ENCODE measurements around the gene PNPLA6. TPM values are rescaled to one million over a fixed set of nuclear protein-coding genes. Genes with fewer than 3 reads are reported as not detected.

The PNPLA6 gene
- total and polyA plus RNA-seq, 2 experiments from 2014 or later, result 66.6 to 135 TPM

GRCh38 chr19:7542556-7543348, 7.2 kb downstream of the PNPLA6 start:
- H3K27me3 ChIP-seq (ENCODE audit: insufficient read depth), result no peaks in the 10 kb centered on the region

More at GRCh38 chr19:7542556-7543348, 7.2 kb downstream of the PNPLA6 start:
- Histone ChIP-seq H2AFZ (no peak overlapping the region), H3K9me2 (ENCODE audit: insufficient read depth) (no peaks in the 10 kb centered on the region), H3K4me2 (no peak overlapping the region), H3K27ac (ENCODE audit: low read depth) (no peak overlapping the region), H3K4me3 (no peak overlapping the region), H3K36me3 (ENCODE audit: insufficient read depth) (no peaks in the 10 kb centered on the region; the same call in 1 of the 2 replicates), H3F3A (replicated peaks; ENCODE audit: low read depth) (no peaks in the 10 kb centered on the region), H3K4me1 (ENCODE audit: insufficient read depth) (no peaks in the 10 kb centered on the region), H3K79me2 (replicated peaks; ENCODE audit: insufficient read depth) (no peaks in the 10 kb centered on the region), H4K20me1 (replicated peaks; ENCODE audit: insufficient read depth) (no peaks in the 10 kb centered on the region)
- H3K36me3 Mint-ChIP-seq (ENCODE audit: low read depth), result peaks cover 12% of the 10 kb centered on the region
- ATAC-seq (no peak), DNase-seq (ENCODE audit: low spot score) (no peak)
- H3K27ac Mint-ChIP-seq, result no peak overlapping the region
- no peaks in the 10 kb centered on the region for H3K9me3 Mint-ChIP-seq
- peaks cover 10% of the 10 kb centered on the region for H3K27me3 Mint-ChIP-seq (ENCODE audit: insufficient read depth, low read depth, poor library complexity)
- TF ChIP-seq CTCF (conservative IDR thresholded peaks at IDR 0.05; ENCODE audit: low read depth in 2 of 2), result no peak
- no peak for TF ChIP-seq JUNB (IDR thresholded peaks at IDR 0.05; ENCODE audit: unreplicated experiment)
- no peak for TF ChIP-seq ZNF114 (CRISPR knock-in tag; IDR thresholded peaks at IDR 0.05)
- TF ChIP-seq, protein P1, sequence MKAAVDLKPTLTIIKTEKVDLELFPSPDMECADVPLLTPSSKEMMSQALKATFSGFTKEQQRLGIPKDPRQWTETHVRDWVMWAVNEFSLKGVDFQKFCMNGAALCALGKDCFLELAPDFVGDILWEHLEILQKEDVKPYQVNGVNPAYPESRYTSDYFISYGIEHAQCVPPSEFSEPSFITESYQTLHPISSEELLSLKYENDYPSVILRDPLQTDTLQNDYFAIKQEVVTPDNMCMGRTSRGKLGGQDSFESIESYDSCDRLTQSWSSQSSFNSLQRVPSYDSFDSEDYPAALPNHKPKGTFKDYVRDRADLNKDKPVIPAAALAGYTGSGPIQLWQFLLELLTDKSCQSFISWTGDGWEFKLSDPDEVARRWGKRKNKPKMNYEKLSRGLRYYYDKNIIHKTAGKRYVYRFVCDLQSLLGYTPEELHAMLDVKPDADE (IDR thresholded peaks at IDR 0.05), result no peak
- TF ChIP-seq EZH2phosphoT487 (IDR thresholded peaks at IDR 0.05; ENCODE audit: unreplicated experiment), result no peak
- no peak for TF ChIP-seq NANOG (IDR thresholded peaks at IDR 0.05; ENCODE audit: borderline replicate concordance)
- TF ChIP-seq REST (IDR thresholded peaks at IDR 0.05; ENCODE audit: unreplicated experiment), result no peak
- TF ChIP-seq STAT1 (IDR thresholded peaks at IDR 0.05; ENCODE audit: unreplicated experiment), result no peak
- no peak for TF ChIP-seq POLR2AphosphoS5 (IDR thresholded peaks at IDR 0.05; ENCODE audit: low read depth)
- H3K4me1 Mint-ChIP-seq, result no peaks in the 10 kb centered on the region
- H3K4me3 Mint-ChIP-seq, result no peak overlapping the region
